Smooth muscle cell (in vitro differentiated cells): ENCODE measurements around the gene DPP8. TPM values are rescaled to one million over a fixed set of nuclear protein-coding genes. Genes with fewer than 3 reads are reported as not detected.

Experiments
- DNase-seq: peaks from one replicate; lab custom pipeline; 2025; ENCODE audit not compliant: unreplicated experiment; lab: John Stamatoyannopoulos, UW
- H2AFZ ChIP-seq: fragments of 200-600 bp; sonication (generic); 2 replicates; pipeline ENCODE4 v1.6.0; 2016; ENCODE audit warnings: antibody characterized with exemption, low read depth, mild to moderate bottlenecking
- H3F3A ChIP-seq: fragments of 200-600 bp; sonication (generic); 2 replicates; pipeline ENCODE4 v1.6.0; 2017; ENCODE audit warnings: antibody characterized with exemption, low read depth
- H3K27ac ChIP-seq: fragments of 200-600 bp; sonication (generic); 2 replicates; pipeline ENCODE4 v1.5.1; 2016; ENCODE audit warnings: low read depth, mild to moderate bottlenecking
- H3K27me3 ChIP-seq: fragments of 200-600 bp; sonication (generic); 2 replicates; pipeline ENCODE4 v1.6.1; 2016; ENCODE audit warnings: low read depth, mild to moderate bottlenecking
- H3K36me3 ChIP-seq: fragments of 200-600 bp; sonication (generic); 2 replicates; pipeline ENCODE4 v1.5.1; 2016; ENCODE audit warnings: low read depth
- H3K4me1 ChIP-seq: fragments of 200-600 bp; sonication (generic); 2 replicates; pipeline ENCODE4 v1.5.1; 2016; ENCODE audit warnings: low read depth
- H3K4me2 ChIP-seq: fragments of 200-600 bp; sonication (generic); 2 replicates; pipeline ENCODE4 v1.6.0; 2016; ENCODE audit warnings: mild to moderate bottlenecking
- H3K4me3 ChIP-seq: fragments of 200-600 bp; sonication (generic); 2 replicates; pipeline ENCODE4 v1.5.1; 2016; ENCODE audit warnings: mild to moderate bottlenecking
- H3K79me2 ChIP-seq: fragments of 200-600 bp; sonication (generic); 2 replicates; pipeline ENCODE4 v1.6.0; 2016; ENCODE audit warnings: low read depth, mild to moderate bottlenecking
- H3K9ac ChIP-seq: fragments of 200-600 bp; sonication (generic); 2 replicates; pipeline ENCODE4 v1.6.0; 2016; ENCODE audit warnings: low read depth
- H3K9me3 ChIP-seq: fragments of 200-600 bp; sonication (generic); replicated peaks from 2 replicates; pipeline ENCODE4 v1.5.1; 2016; ENCODE audit warnings: low read depth
- H4K20me1 ChIP-seq: fragments of 200-600 bp; sonication (generic); 2 replicates; pipeline ENCODE4 v1.6.0; 2016; ENCODE audit warnings: low read depth
- WGBS: methylation state at CpG from one replicate; pipeline ENCODE4 v1.1.7; 2016; ENCODE audit warnings: low lambda C conversion rate; 5-methylcytosine and 5-hydroxymethylcytosine counted together
- polyA plus RNA-seq: library from polyadenylated mRNA; unstranded; fragments of >200 nt; fragmentation: Nextera tagmentation; extraction: Ambion mirVana; gene quantifications from 2 replicates; pipeline ENCODE4 v1.2.1, GENCODE V29; 2016
- total RNA-seq: library from RNA; depleted of rRNA; stranded (reverse); fragments of >200 nt; gene quantifications from 2 replicates; pipeline ENCODE4 v1.2.3, GENCODE V29; 2014
- TF ChIP-seq, protein P1 (sequence below): fragments of 200-600 bp; sonication (generic); IDR thresholded peaks from 2 replicates; pipeline ENCODE4 v1.5.1; 2017; ENCODE audit warnings: borderline replicate concordance, mild to moderate bottlenecking, antibody characterized with exemption; ENCODE audit not compliant: insufficient read depth, poor library complexity, severe bottlenecking

The DPP8 gene
- total and polyA plus RNA-seq, 2 experiments from 2014 or later, result 30.2 to 30.8 TPM

DNA sequence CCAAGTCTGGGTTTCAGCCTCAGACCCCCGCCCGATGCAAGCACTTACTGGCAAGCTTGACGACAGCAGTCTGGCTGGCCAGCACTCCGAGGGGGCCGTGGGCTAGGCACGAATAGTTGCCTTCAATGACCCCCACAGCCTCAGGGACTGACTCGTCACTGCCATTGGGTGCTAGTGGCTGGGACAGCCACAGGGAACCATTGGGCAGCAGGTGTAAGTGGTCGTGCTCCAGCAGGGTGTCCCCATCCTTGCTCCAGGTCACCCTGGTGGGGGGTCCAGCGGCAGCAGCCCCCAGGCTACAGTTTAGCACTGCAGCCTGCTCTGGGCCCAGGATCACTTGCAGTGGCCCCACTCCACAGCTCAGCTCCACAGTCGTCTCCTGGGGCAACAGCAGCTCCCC, 106.5 kb downstream of the DPP8 start:
- Histone ChIP-seq H2AFZ (no peak overlapping the region), H3F3A (peaks cover 10% of the 10 kb centered on the region), H4K20me1 (peaks cover 27% of the 10 kb centered on the region), H3K36me3 (no peaks in the 10 kb centered on the region), H3K4me1 (peaks cover 42% of the 10 kb centered on the region), H3K27ac (no peak overlapping the region), H3K9me3 (no peaks in the 10 kb centered on the region), H3K4me2 (no peak overlapping the region), H3K27me3 (no peaks in the 10 kb centered on the region), H3K4me3 (no peak overlapping the region), H3K9ac (no peak overlapping the region), H3K79me2 (peaks cover 49% of the 10 kb centered on the region)
- no peak for DNase-seq
- TF ChIP-seq, protein P1, sequence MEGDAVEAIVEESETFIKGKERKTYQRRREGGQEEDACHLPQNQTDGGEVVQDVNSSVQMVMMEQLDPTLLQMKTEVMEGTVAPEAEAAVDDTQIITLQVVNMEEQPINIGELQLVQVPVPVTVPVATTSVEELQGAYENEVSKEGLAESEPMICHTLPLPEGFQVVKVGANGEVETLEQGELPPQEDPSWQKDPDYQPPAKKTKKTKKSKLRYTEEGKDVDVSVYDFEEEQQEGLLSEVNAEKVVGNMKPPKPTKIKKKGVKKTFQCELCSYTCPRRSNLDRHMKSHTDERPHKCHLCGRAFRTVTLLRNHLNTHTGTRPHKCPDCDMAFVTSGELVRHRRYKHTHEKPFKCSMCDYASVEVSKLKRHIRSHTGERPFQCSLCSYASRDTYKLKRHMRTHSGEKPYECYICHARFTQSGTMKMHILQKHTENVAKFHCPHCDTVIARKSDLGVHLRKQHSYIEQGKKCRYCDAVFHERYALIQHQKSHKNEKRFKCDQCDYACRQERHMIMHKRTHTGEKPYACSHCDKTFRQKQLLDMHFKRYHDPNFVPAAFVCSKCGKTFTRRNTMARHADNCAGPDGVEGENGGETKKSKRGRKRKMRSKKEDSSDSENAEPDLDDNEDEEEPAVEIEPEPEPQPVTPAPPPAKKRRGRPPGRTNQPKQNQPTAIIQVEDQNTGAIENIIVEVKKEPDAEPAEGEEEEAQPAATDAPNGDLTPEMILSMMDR, result no peak
- 86% methylated on average over 10 of the region's 10 CpGs for WGBS

DNA sequence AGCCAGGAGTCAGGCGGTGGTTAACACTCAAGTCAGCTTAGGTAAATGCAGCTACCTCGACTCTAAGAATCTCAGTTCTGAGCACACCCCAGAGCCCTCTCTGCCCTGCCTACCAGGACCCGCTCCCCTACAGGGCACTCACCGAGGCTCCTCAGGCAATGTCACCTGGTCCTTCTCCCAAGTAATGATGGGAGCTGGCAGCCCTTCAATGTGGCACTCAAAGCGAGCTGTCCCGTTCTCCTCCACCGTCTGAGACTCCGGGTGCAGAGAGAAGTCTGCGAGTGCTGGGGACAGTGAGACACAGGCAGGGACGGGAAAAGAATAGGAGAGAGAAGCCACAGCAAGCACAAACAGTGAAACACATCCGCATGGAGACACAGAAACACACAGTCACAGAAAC, 107.5 kb downstream of the DPP8 start:
- H3K4me1 ChIP-seq, result peaks cover 43% of the 10 kb centered on the region
- peaks cover 13% of the 10 kb centered on the region for H3F3A ChIP-seq
- H3K79me2 ChIP-seq, result peaks cover 49% of the 10 kb centered on the region
- no peak overlapping the region for H3K9ac ChIP-seq
- H3K27me3 ChIP-seq, result no peaks in the 10 kb centered on the region
- TF ChIP-seq, protein P1, result no peak
- no peak overlapping the region for H3K4me2 ChIP-seq
- no peak overlapping the region for H2AFZ ChIP-seq
- no peak for DNase-seq
- no peaks in the 10 kb centered on the region for H3K9me3 ChIP-seq
- H3K36me3 ChIP-seq, result no peaks in the 10 kb centered on the region
- peak overlapping the region; percentile 94 for H3K27ac ChIP-seq
- no peak overlapping the region for H3K4me3 ChIP-seq
- 96% methylated on average over 11 of the region's 11 CpGs for WGBS
- H4K20me1 ChIP-seq, result peaks cover 24% of the 10 kb centered on the region

DNA sequence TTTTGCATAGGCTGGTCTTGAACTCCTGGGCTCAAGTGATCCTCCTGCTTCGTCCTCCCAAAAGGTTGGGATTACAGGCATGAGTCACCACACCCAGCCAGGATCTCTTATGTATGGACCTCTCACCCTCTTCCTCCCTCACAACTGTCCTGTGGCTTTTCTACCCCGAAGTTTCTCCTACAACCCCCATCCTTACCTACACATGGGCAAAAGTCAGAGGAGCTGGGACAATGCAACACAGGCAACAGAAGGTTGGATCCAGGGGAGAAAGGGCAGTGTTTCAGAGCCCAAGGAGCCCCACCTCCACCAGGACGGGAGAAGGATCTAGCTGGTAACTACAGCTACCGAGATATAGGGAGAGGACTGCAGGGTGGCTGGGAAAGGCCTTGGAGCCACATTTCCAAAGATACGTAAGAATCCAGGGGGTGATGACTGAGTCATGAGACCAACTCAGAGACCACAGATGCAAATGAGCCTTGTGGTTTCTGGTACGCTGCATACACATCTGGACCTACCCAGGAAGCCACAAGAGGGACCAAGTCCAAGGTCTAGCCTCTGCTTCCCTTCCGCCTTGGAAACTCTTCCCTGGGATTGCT, 108.4 kb downstream of the DPP8 start:
- WGBS, result 18% methylated on average over 7 of the region's 7 CpGs
- H3K9me3 ChIP-seq, result no peaks in the 10 kb centered on the region
- H3K4me2 ChIP-seq, result peak overlapping the region; percentile 53
- peaks cover 37% of the 10 kb centered on the region for H3K4me1 ChIP-seq
- H4K20me1 ChIP-seq, result peaks cover 16% of the 10 kb centered on the region
- peaks cover 41% of the 10 kb centered on the region for H3K79me2 ChIP-seq
- H3K27me3 ChIP-seq, result no peaks in the 10 kb centered on the region
- no peaks in the 10 kb centered on the region for H3K36me3 ChIP-seq
- H3F3A ChIP-seq, result peaks cover 13% of the 10 kb centered on the region
- TF ChIP-seq, protein P1, result no peak
- no peak overlapping the region for H3K4me3 ChIP-seq
- no peak for DNase-seq
- H3K9ac ChIP-seq, result peak overlapping the region; percentile 45
- no peak overlapping the region for H2AFZ ChIP-seq
- peak overlapping the region; percentile 94 for H3K27ac ChIP-seq
